Liver (tissue), 9 donors: ENCODE measurements around the gene SLC17A7. TPM values are rescaled to one million over a fixed set of nuclear protein-coding genes. Genes with fewer than 3 reads are reported as not detected.

Source experiments
- DNase-seq: peaks from one replicate; pipeline ENCODE4 v3.0.0-alpha.2; 2017; ENCODE audit warnings: low spot score
- H3K27ac ChIP-seq, 2 donors: one replicate each; pipeline ENCODE4 v1.7.0; 2013; ENCODE audit warnings: inconsistent platforms in 2 of 2, low read length in 2 of 2, control low read depth in 1 of 2, low read depth in 1 of 2, mild to moderate bottlenecking in 1 of 2
- H3K27me3 ChIP-seq, 4 donors: one replicate each; pipeline versions ENCODE4 v1.6.1 to v1.7.0; 2013; ENCODE audit warnings: low read length in 3 of 4, inconsistent platforms in 1 of 4, mild to moderate bottlenecking in 1 of 4, moderate library complexity in 1 of 4; ENCODE audit not compliant: control insufficient read depth in 4 of 4, insufficient read depth in 4 of 4
- H3K36me3 ChIP-seq, 4 donors: one replicate each; pipeline versions ENCODE4 v1.6.1 to v1.7.0; 2013; ENCODE audit warnings: low read length in 3 of 4, mild to moderate bottlenecking in 3 of 4, low read depth in 1 of 4, moderate library complexity in 1 of 4; ENCODE audit not compliant: control insufficient read depth in 4 of 4, insufficient read depth in 3 of 4
- H3K4me1 ChIP-seq, 4 donors: one replicate each; pipeline versions ENCODE4 v1.6.1 to v1.7.0; 2013; ENCODE audit warnings: low read length in 3 of 4, mild to moderate bottlenecking in 3 of 4, moderate library complexity in 1 of 4; ENCODE audit not compliant: control insufficient read depth in 4 of 4, insufficient read depth in 4 of 4
- H3K4me3 ChIP-seq, 3 donors: one replicate each; pipeline versions ENCODE4 v1.6.1 to v1.7.0; 2013; ENCODE audit warnings: low read length in 3 of 3, control low read depth in 1 of 3, low read depth in 1 of 3, mild to moderate bottlenecking in 1 of 3
- H3K9ac ChIP-seq, 2 donors: one replicate each; pipeline ENCODE4 v1.7.0; 2013; ENCODE audit warnings: low read length in 2 of 2, mild to moderate bottlenecking in 2 of 2, moderate library complexity in 2 of 2, control low read depth in 1 of 2, low read depth in 1 of 2
- H3K9me3 ChIP-seq, 4 donors: one replicate each; pipeline versions ENCODE4 v1.6.1 to v1.7.0; 2013; ENCODE audit warnings: low read length in 3 of 4; ENCODE audit not compliant: control insufficient read depth in 4 of 4
- EGR1 ChIP-seq, 2 donors: IDR thresholded peaks; 2 replicates each; pipeline ENCODE4 v1.6.1; 2016 to 2018; ENCODE audit warnings: antibody characterized with exemption in 2 of 2, low read depth in 2 of 2
- FOXA1 ChIP-seq: IDR thresholded peaks from 2 replicates; pipeline ENCODE4 v1.6.1; 2016; ENCODE audit warnings: antibody characterized with exemption
- GABPA ChIP-seq, 2 donors: IDR thresholded peaks in 1 of 2; conservative IDR thresholded peaks in 1 of 2; 2 replicates each; pipeline ENCODE4 v1.6.1; 2016; ENCODE audit warnings: antibody characterized with exemption in 2 of 2, mild to moderate bottlenecking in 1 of 2, moderate library complexity in 1 of 2
- HNF4A ChIP-seq, 2 donors: conservative IDR thresholded peaks; 2 replicates each; pipeline ENCODE4 v1.6.1; 2016; ENCODE audit warnings: antibody characterized with exemption in 2 of 2, mild to moderate bottlenecking in 2 of 2
- JUND ChIP-seq, 2 donors: IDR thresholded peaks; 2 replicates each; pipeline ENCODE4 v1.6.1; 2016; ENCODE audit warnings: antibody characterized with exemption in 2 of 2
- RXRA ChIP-seq, 2 donors: IDR thresholded peaks; 2 replicates each; pipeline ENCODE4 v1.6.1; 2017 to 2018; ENCODE audit warnings: antibody characterized with exemption in 2 of 2, mild to moderate bottlenecking in 1 of 2
- TAF1 ChIP-seq: conservative IDR thresholded peaks from 2 replicates; pipeline ENCODE4 v1.6.1; 2016; ENCODE audit warnings: antibody characterized with exemption, mild to moderate bottlenecking
- YY1 ChIP-seq: IDR thresholded peaks from 2 replicates; pipeline ENCODE4 v1.6.1; 2016; ENCODE audit warnings: antibody characterized with exemption, mild to moderate bottlenecking
- WGBS: extraction: QIAGEN DNeasy Blood & Tissue Kit; methylation state at CpG from one replicate; pipeline ENCODE4 v1.1.7; 2013; 5-methylcytosine and 5-hydroxymethylcytosine counted together
- polyA plus RNA-seq, 2 donors: library from polyadenylated mRNA; stranded (reverse) in 1 of 2; unstranded in 1 of 2; fragments of 200-250 nt in 1 of 2; fragments of >200 nt in 1 of 2; fragmentation: Nextera tagmentation in 1 of 2; extraction: Ambion mirVana in 1 of 2; gene quantifications; one replicate each; pipeline versions ENCODE4 v1.2.1 to v1.2.3, GENCODE V29; 2013 to 2015
- total RNA-seq, 2 donors: library from RNA; depleted of rRNA; stranded (reverse); fragments of >200 nt; gene quantifications; one replicate each; pipeline ENCODE4 v1.2.3, GENCODE V29; 2014
- TF ChIP-seq, protein P1 (sequence below): IDR thresholded peaks from 2 replicates; pipeline ENCODE4 v1.6.1; 2016; ENCODE audit warnings: antibody characterized with exemption
- TF ChIP-seq, protein P2 (sequence below): IDR thresholded peaks from 2 replicates; pipeline ENCODE4 v1.6.1; 2016; ENCODE audit warnings: antibody characterized with exemption
- TF ChIP-seq, protein P3 (sequence below): IDR thresholded peaks from 2 replicates; pipeline ENCODE4 v1.6.1; 2016; ENCODE audit warnings: antibody characterized with exemption
- TF ChIP-seq, protein P4 (sequence below): fragments of 150-350 bp; IDR thresholded peaks from 2 replicates; pipeline ENCODE4 v1.5.1; 2017; ENCODE audit warnings: improper control_type of control experiment, low read depth, low read length; ENCODE audit not compliant: missing input control
- donor health status: healthy.
- donor health status: healthy.
- donor health status: healthy.
- donor health status: healthy.
- donor health status: healthy.

The SLC17A7 gene
- total and polyA plus RNA-seq, 4 donors, result 0.06 to 0.08 TPM; not detected in 2

DNA sequence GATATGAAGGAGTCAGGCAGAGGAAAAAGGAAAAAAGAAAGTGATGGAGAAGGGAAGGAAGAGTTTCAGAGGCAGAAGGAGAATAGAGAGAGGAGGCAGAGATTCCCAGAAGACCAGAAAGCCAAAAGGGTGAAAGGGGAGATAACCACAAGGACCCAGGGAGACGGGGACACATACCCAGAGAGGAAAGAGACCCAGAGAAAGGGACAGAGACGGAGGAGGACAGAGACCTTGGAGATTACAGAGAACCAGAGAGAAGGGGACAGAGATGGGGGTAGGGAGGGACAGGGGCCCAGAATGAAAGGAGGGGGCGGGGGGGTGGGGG lies 19.5 kb downstream of the SLC17A7 start:
- no peak overlapping the region for H3K9ac ChIP-seq
- H3K4me1 ChIP-seq, result peaks cover 5 to 11% (median 7%) of the 10 kb centered on the region in 4 donors
- no peaks in the 10 kb centered on the region for H3K36me3 ChIP-seq
- peaks cover 6 to 27% (median 15%) of the 10 kb centered on the region in 4 donors for H3K27me3 ChIP-seq
- DNase-seq, result no peak
- H3K9me3 ChIP-seq, result no peaks in the 10 kb centered on the region
- TF ChIP-seq YY1 (no peak), FOXA1 (no peak), TAF1 (no peak), RXRA (IDR thresholded peaks at IDR 0.05) (no peak)
- TF ChIP-seq, protein P1, sequence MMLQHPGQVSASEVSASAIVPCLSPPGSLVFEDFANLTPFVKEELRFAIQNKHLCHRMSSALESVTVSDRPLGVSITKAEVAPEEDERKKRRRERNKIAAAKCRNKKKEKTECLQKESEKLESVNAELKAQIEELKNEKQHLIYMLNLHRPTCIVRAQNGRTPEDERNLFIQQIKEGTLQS, result no peak
- TF ChIP-seq, protein P2, sequence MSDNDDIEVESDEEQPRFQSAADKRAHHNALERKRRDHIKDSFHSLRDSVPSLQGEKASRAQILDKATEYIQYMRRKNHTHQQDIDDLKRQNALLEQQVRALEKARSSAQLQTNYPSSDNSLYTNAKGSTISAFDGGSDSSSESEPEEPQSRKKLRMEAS, result no peak
- H3K27ac ChIP-seq, result no peak overlapping the region
- WGBS, result 29% methylated on average over 3 of the region's 3 CpGs
- H3K4me3 ChIP-seq, result no peak overlapping the region

DNA sequence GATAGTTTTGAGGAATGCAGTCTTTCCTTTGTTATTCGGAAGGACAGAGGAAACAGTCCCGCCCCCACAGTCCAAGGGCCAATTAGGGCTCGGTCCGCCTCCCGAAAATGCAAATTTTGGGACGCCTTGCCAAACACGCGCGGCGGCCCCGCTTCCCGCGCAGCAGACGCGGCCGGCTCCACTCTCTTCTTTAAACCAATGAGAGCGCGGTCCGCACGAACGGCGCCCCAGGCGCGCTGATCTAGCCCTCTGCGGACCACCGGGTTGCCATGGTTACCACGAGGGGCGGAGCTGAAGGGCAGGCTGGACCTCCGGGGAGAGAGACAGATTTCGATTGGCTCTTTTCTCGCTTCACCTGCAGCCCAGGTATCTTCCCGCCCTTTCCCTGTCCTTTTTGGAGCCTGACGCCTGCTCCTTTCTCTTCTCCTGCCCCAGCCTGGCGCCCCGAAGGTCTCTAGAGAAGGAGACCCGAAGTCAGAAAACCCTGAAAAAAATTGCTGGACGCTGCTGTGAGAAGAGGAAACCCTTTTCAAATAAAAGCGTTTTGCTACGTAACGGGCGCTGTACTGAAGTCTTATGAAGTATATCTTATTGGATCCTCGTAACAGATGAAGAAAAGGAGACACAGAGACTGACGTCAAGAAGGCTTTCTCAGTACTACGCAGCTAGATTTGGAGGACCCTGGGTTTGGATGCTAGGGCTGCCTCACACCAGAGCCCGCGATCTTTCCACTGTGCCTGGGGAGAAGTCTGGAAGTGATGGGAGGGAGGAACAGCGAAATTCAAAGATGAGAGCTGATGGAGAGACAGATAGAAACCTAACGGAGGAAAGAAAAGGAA lies 20.1 kb downstream of the SLC17A7 start:
- WGBS, result 12% methylated on average over 48 of the region's 48 CpGs

DNA sequence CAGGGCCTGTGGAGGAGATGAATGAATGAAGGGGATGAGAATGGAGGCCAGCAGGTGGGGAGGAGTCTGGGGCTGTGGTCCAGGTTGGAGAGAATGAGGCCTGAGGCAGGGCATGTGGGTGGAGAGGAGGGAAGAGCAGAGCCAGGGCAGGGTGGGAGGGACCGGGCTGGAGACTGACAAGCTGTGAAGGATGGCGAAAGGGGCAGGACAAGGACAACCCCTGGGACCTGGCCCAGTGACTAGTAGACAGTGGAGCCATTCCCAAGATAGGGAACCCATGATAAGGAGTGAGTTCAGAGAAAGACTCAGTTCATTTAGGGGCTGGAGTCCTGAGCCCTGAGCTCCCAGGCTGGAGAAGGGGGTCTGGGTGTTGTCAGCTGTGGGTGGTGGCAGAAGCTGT lies 21.1 kb downstream of the SLC17A7 start:
- WGBS, result 85% methylated on average over 2 of the region's 2 CpGs
- DNase-seq, result no peak
- no peaks in the 10 kb centered on the region for H3K36me3 ChIP-seq
- H3K4me3 ChIP-seq, result no peak overlapping the region
- H3K4me1 ChIP-seq, result peaks cover 5 to 11% (median 7%) of the 10 kb centered on the region in 4 donors
- no peak overlapping the region for H3K9ac ChIP-seq
- H3K27ac ChIP-seq, result no peak overlapping the region
- H3K9me3 ChIP-seq, result no peaks in the 10 kb centered on the region
- TF ChIP-seq, protein P3, sequence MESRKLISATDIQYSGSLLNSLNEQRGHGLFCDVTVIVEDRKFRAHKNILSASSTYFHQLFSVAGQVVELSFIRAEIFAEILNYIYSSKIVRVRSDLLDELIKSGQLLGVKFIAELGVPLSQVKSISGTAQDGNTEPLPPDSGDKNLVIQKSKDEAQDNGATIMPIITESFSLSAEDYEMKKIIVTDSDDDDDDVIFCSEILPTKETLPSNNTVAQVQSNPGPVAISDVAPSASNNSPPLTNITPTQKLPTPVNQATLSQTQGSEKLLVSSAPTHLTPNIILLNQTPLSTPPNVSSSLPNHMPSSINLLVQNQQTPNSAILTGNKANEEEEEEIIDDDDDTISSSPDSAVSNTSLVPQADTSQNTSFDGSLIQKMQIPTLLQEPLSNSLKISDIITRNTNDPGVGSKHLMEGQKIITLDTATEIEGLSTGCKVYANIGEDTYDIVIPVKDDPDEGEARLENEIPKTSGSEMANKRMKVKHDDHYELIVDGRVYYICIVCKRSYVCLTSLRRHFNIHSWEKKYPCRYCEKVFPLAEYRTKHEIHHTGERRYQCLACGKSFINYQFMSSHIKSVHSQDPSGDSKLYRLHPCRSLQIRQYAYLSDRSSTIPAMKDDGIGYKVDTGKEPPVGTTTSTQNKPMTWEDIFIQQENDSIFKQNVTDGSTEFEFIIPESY, result no peak
- no peak for TF ChIP-seq RXRA (IDR thresholded peaks at IDR 0.05)
- H3K27me3 ChIP-seq, result peaks cover 6 to 21% (median 8%) of the 10 kb centered on the region in 4 donors

More for the DNA sequence above, 20.1 kb downstream of the SLC17A7 start:
- Histone ChIP-seq H3K4me3 (peak overlapping the region in 1 of 3 donors; percentile 22), H3K36me3 (no peaks in the 10 kb centered on the region), H3K4me1 (peaks cover 5 to 11% (median 7%) of the 10 kb centered on the region in 4 donors), H3K9me3 (no peaks in the 10 kb centered on the region), H3K27me3 (peaks cover 6 to 24% (median 10%) of the 10 kb centered on the region in 4 donors), H3K27ac (no peak overlapping the region), H3K9ac (no peak overlapping the region)
- peak; percentile 47 for DNase-seq
- no peak for TF ChIP-seq RXRA (IDR thresholded peaks at IDR 0.05)
- no peak for TF ChIP-seq GABPA (IDR thresholded peaks at IDR 0.05 in 1 of 2, conservative IDR thresholded peaks at IDR 0.05 in 1 of 2)
- no peak for TF ChIP-seq EGR1 (IDR thresholded peaks at IDR 0.05; ENCODE audit: low read depth in 2 of 2)
- TF ChIP-seq FOXA1, result no peak
- TF ChIP-seq, protein P2, result no peak
- TF ChIP-seq, protein P4, sequence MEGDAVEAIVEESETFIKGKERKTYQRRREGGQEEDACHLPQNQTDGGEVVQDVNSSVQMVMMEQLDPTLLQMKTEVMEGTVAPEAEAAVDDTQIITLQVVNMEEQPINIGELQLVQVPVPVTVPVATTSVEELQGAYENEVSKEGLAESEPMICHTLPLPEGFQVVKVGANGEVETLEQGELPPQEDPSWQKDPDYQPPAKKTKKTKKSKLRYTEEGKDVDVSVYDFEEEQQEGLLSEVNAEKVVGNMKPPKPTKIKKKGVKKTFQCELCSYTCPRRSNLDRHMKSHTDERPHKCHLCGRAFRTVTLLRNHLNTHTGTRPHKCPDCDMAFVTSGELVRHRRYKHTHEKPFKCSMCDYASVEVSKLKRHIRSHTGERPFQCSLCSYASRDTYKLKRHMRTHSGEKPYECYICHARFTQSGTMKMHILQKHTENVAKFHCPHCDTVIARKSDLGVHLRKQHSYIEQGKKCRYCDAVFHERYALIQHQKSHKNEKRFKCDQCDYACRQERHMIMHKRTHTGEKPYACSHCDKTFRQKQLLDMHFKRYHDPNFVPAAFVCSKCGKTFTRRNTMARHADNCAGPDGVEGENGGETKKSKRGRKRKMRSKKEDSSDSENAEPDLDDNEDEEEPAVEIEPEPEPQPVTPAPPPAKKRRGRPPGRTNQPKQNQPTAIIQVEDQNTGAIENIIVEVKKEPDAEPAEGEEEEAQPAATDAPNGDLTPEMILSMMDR, result no peak
- no peak for TF ChIP-seq HNF4A (conservative IDR thresholded peaks at IDR 0.05)
- TF ChIP-seq JUND (IDR thresholded peaks at IDR 0.05), result no peak
- no peak for TF ChIP-seq TAF1
